Measurements from ENCODE around the gene KRABD2.
"Not testable (repeated sequence)": the region's sequence is repeated elsewhere in the genome, so short reads cannot be mapped to it uniquely, and the experiment has no call there.

Gene KRABD2

GRCh38 chr17:8375738-8376259 lies 705 bp downstream of the KRABD2 start:
- Histone ChIP-seq H3K23ac (ENCODE audit: low read length) (no peak overlapping the region), H3K79me2 (ENCODE audit: control insufficient read depth, insufficient read depth, low read length) (peaks cover 8% of the 10 kb centered on the region), H3K4me3 (ENCODE audit: low read length) (peak overlapping the region; percentile 65), H2AK5ac (ENCODE audit: low read length) (no peak overlapping the region), H3K4me1 (ENCODE audit: control insufficient read depth, low read depth, low read length) (no peaks in the 10 kb centered on the region), H3K4me2 (ENCODE audit: low read length) (peak overlapping the region; percentile 28), H3K9ac (ENCODE audit: low read length) (peak overlapping the region; percentile 94), H4K8ac (ENCODE audit: low read depth, low read length) (no peak overlapping the region), H3K18ac (ENCODE audit: low read length) (no peak overlapping the region), H2BK5ac (ENCODE audit: low read length) (no peak overlapping the region), H3K56ac (ENCODE audit: low read length) (peak overlapping the region; percentile 99), H4K5ac (ENCODE audit: low read length) (no peak overlapping the region), H3K27ac (ENCODE audit: low read depth, low read length) (no peak overlapping the region), H2BK120ac (ENCODE audit: low read depth, low read length) (no peak overlapping the region), H3K79me1 (ENCODE audit: low read length) (peaks cover 4% of the 10 kb centered on the region), H3K36me3 (ENCODE audit: control insufficient read depth, insufficient read depth, low read length) (peaks cover 7% of the 10 kb centered on the region), H3K27me3 (ENCODE audit: insufficient read depth, low read length, poor library complexity) (no peaks in the 10 kb centered on the region), H2BK15ac (replicated peaks; ENCODE audit: low read depth) (no peak overlapping the region), H3K4ac (ENCODE audit: low read depth, low read length) (peak overlapping the region; percentile 40)
- DNase-seq: peak; percentile 47
- no CpG with 5 or more reads among the region's 18 CpGs for WGBS (ENCODE audit: extremely low coverage, insufficient coverage, low lambda C conversion rate)

GRCh38 chr17:8373856-8374255 lies 2.6 kb downstream of the KRABD2 start:
- H2BK120ac ChIP-seq (ENCODE audit: low read depth, low read length); H2AK5ac ChIP-seq (ENCODE audit: low read length); H3K4me3 ChIP-seq (ENCODE audit: low read length); DNase-seq; H3K27me3 ChIP-seq (ENCODE audit: insufficient read depth, low read length, poor library complexity); H2BK15ac ChIP-seq (replicated peaks; ENCODE audit: low read depth); H3K36me3 ChIP-seq (ENCODE audit: control insufficient read depth, insufficient read depth, low read length); H4K5ac ChIP-seq (ENCODE audit: low read length); H3K9ac ChIP-seq (ENCODE audit: low read length); H3K79me1 ChIP-seq (ENCODE audit: low read length); H3K56ac ChIP-seq (ENCODE audit: low read length); H3K23ac ChIP-seq (ENCODE audit: low read length); H3K27ac ChIP-seq (ENCODE audit: low read depth, low read length); H3K18ac ChIP-seq (ENCODE audit: low read length); H3K79me2 ChIP-seq (ENCODE audit: control insufficient read depth, insufficient read depth, low read length); H2BK5ac ChIP-seq (ENCODE audit: low read length); H3K4me1 ChIP-seq (ENCODE audit: control insufficient read depth, low read depth, low read length); H3K4ac ChIP-seq (ENCODE audit: low read depth, low read length); H3K4me2 ChIP-seq (ENCODE audit: low read length); H4K8ac ChIP-seq (ENCODE audit: low read depth, low read length): not testable (repeated sequence)
- no CpG with 5 or more reads among the region's 26 CpGs for WGBS (ENCODE audit: extremely low coverage, insufficient coverage, low lambda C conversion rate)

GRCh38 chr17:8372422-8372821 lies 4.1 kb downstream of the KRABD2 start:
- Histone ChIP-seq H3K36me3 (ENCODE audit: control insufficient read depth, insufficient read depth, low read length) (peaks cover 1% of the 10 kb centered on the region), H3K79me2 (ENCODE audit: control insufficient read depth, insufficient read depth, low read length) (no peaks in the 10 kb centered on the region)

GRCh38 chr17:8371786-8372185 lies 4.7 kb downstream of the KRABD2 start:
- no peak overlapping the region for H4K5ac ChIP-seq (ENCODE audit: low read length)
- peaks cover 1% of the 10 kb centered on the region for H3K36me3 ChIP-seq (ENCODE audit: control insufficient read depth, insufficient read depth, low read length)
- no peaks in the 10 kb centered on the region for H3K27me3 ChIP-seq (ENCODE audit: insufficient read depth, low read length, poor library complexity)
- no peak overlapping the region for H3K4ac ChIP-seq (ENCODE audit: low read depth, low read length)
- no peak overlapping the region for H3K4me3 ChIP-seq (ENCODE audit: low read length)
- no peak overlapping the region for H2BK120ac ChIP-seq (ENCODE audit: low read depth, low read length)
- no peak overlapping the region for H4K8ac ChIP-seq (ENCODE audit: low read depth, low read length)
- H3K4me2 ChIP-seq (ENCODE audit: low read length): no peak overlapping the region
- H3K23ac ChIP-seq (ENCODE audit: low read length): no peak overlapping the region
- no peak overlapping the region for H3K27ac ChIP-seq (ENCODE audit: low read depth, low read length)
- no peak for DNase-seq
- WGBS (ENCODE audit: extremely low coverage, insufficient coverage, low lambda C conversion rate): no CpG with 5 or more reads among the region's 4 CpGs
- no peak overlapping the region for H3K9ac ChIP-seq (ENCODE audit: low read length)
- no peak overlapping the region for H3K56ac ChIP-seq (ENCODE audit: low read length)
- no peaks in the 10 kb centered on the region for H3K79me1 ChIP-seq (ENCODE audit: low read length)
- H3K18ac ChIP-seq (ENCODE audit: low read length): no peak overlapping the region
- H2AK5ac ChIP-seq (ENCODE audit: low read length): no peak overlapping the region
- H3K4me1 ChIP-seq (ENCODE audit: control insufficient read depth, low read depth, low read length): no peaks in the 10 kb centered on the region
- H2BK5ac ChIP-seq (ENCODE audit: low read length): no peak overlapping the region
- no peaks in the 10 kb centered on the region for H3K79me2 ChIP-seq (ENCODE audit: control insufficient read depth, insufficient read depth, low read length)
- no peak overlapping the region for H2BK15ac ChIP-seq (replicated peaks; ENCODE audit: low read depth)

More at GRCh38 chr17:8372422-8372821, 4.1 kb downstream of the KRABD2 start:
- H3K79me1 ChIP-seq (ENCODE audit: low read length): no peaks in the 10 kb centered on the region
- no peak overlapping the region for H3K4me3 ChIP-seq (ENCODE audit: low read length)
- no peak overlapping the region for H2BK5ac ChIP-seq (ENCODE audit: low read length)
- no peak for DNase-seq
- no peak overlapping the region for H3K9ac ChIP-seq (ENCODE audit: low read length)
- no peak overlapping the region for H3K4me2 ChIP-seq (ENCODE audit: low read length)
- H3K23ac ChIP-seq (ENCODE audit: low read length): no peak overlapping the region
- no peak overlapping the region for H4K5ac ChIP-seq (ENCODE audit: low read length)
- H3K4me1 ChIP-seq (ENCODE audit: control insufficient read depth, low read depth, low read length): no peaks in the 10 kb centered on the region
- H3K27ac ChIP-seq (ENCODE audit: low read depth, low read length): no peak overlapping the region
- no CpG with 5 or more reads among the region's 7 CpGs for WGBS (ENCODE audit: extremely low coverage, insufficient coverage, low lambda C conversion rate)
- no peak overlapping the region for H3K56ac ChIP-seq (ENCODE audit: low read length)
- H3K4ac ChIP-seq (ENCODE audit: low read depth, low read length): no peak overlapping the region
- H2BK15ac ChIP-seq (replicated peaks; ENCODE audit: low read depth): no peak overlapping the region
- no peaks in the 10 kb centered on the region for H3K27me3 ChIP-seq (ENCODE audit: insufficient read depth, low read length, poor library complexity)
- no peak overlapping the region for H3K18ac ChIP-seq (ENCODE audit: low read length)
- no peak overlapping the region for H2AK5ac ChIP-seq (ENCODE audit: low read length)
- H4K8ac ChIP-seq (ENCODE audit: low read depth, low read length): no peak overlapping the region
- H2BK120ac ChIP-seq (ENCODE audit: low read depth, low read length): no peak overlapping the region

- Histone ChIP-seq H3K9ac (ENCODE audit: low read length) (no peak overlapping the region), H3K4me2 (ENCODE audit: low read length) (no peak overlapping the region), H3K79me1 (ENCODE audit: low read length) (no peaks in the 10 kb centered on the region), H3K36me3 (ENCODE audit: control insufficient read depth, insufficient read depth, low read length) (peaks cover 1% of the 10 kb centered on the region), H4K5ac (ENCODE audit: low read length) (no peak overlapping the region), H3K56ac (ENCODE audit: low read length) (no peak overlapping the region), H3K4me1 (ENCODE audit: control insufficient read depth, low read depth, low read length) (no peaks in the 10 kb centered on the region), H3K27me3 (ENCODE audit: insufficient read depth, low read length, poor library complexity) (no peaks in the 10 kb centered on the region), H2BK120ac (ENCODE audit: low read depth, low read length) (no peak overlapping the region), H2BK5ac (ENCODE audit: low read length) (no peak overlapping the region), H3K18ac (ENCODE audit: low read length) (no peak overlapping the region), H3K27ac (ENCODE audit: low read depth, low read length) (no peak overlapping the region), H2BK15ac (replicated peaks; ENCODE audit: low read depth) (no peak overlapping the region), H3K79me2 (ENCODE audit: control insufficient read depth, insufficient read depth, low read length) (no peaks in the 10 kb centered on the region), H3K23ac (ENCODE audit: low read length) (no peak overlapping the region), H3K4ac (ENCODE audit: low read depth, low read length) (no peak overlapping the region), H4K8ac (ENCODE audit: low read depth, low read length) (no peak overlapping the region), H2AK5ac (ENCODE audit: low read length) (no peak overlapping the region), H3K4me3 (ENCODE audit: low read length) (no peak overlapping the region)
- no peak for DNase-seq
- no CpG with 5 or more reads among the region's 8 CpGs for WGBS (ENCODE audit: extremely low coverage, insufficient coverage, low lambda C conversion rate)
These were observed 6.6 kb downstream of the KRABD2 start for GRCh38 chr17:8369944-8370343.

GRCh38 chr17:8368193-8368592 lies 8.3 kb downstream of the KRABD2 start:
- no peak overlapping the region for H3K27ac ChIP-seq (ENCODE audit: low read depth, low read length)

More at GRCh38 chr17:8368193-8368592, 8.3 kb downstream of the KRABD2 start:
- peaks cover 1% of the 10 kb centered on the region for H3K36me3 ChIP-seq (ENCODE audit: control insufficient read depth, insufficient read depth, low read length)
- no peak for DNase-seq
- no peak overlapping the region for H4K8ac ChIP-seq (ENCODE audit: low read depth, low read length)
- no peaks in the 10 kb centered on the region for H3K79me2 ChIP-seq (ENCODE audit: control insufficient read depth, insufficient read depth, low read length)
- no peaks in the 10 kb centered on the region for H3K4me1 ChIP-seq (ENCODE audit: control insufficient read depth, low read depth, low read length)
- H2BK120ac ChIP-seq (ENCODE audit: low read depth, low read length): no peak overlapping the region
- H4K5ac ChIP-seq (ENCODE audit: low read length): no peak overlapping the region
- no peak overlapping the region for H3K56ac ChIP-seq (ENCODE audit: low read length)
- H3K9ac ChIP-seq (ENCODE audit: low read length): no peak overlapping the region
- no peak overlapping the region for H2AK5ac ChIP-seq (ENCODE audit: low read length)
- H3K27me3 ChIP-seq (ENCODE audit: insufficient read depth, low read length, poor library complexity): no peaks in the 10 kb centered on the region
- no peak overlapping the region for H2BK5ac ChIP-seq (ENCODE audit: low read length)
- no peak overlapping the region for H3K23ac ChIP-seq (ENCODE audit: low read length)
- H3K4me3 ChIP-seq (ENCODE audit: low read length): no peak overlapping the region
- H3K79me1 ChIP-seq (ENCODE audit: low read length): no peaks in the 10 kb centered on the region
- no peak overlapping the region for H2BK15ac ChIP-seq (replicated peaks; ENCODE audit: low read depth)
- no peak overlapping the region for H3K4ac ChIP-seq (ENCODE audit: low read depth, low read length)
- no peak overlapping the region for H3K4me2 ChIP-seq (ENCODE audit: low read length)
- no CpG with 5 or more reads among the region's 3 CpGs for WGBS (ENCODE audit: extremely low coverage, insufficient coverage, low lambda C conversion rate)
- H3K18ac ChIP-seq (ENCODE audit: low read length): no peak overlapping the region

Data from mesendoderm (in vitro differentiated cells).